HG02763 (cell line): ENCODE measurements around the gene SEMA3G.

Experiments used
- ATAC-seq: cut with Tn5 transposase; IDR thresholded peaks from one replicate; pipeline ENCODE4 v1.9.1; 2021; ENCODE audit warnings: mild to moderate bottlenecking, moderate library complexity; ENCODE audit not compliant: unreplicated experiment

Gene SEMA3G

DNA sequence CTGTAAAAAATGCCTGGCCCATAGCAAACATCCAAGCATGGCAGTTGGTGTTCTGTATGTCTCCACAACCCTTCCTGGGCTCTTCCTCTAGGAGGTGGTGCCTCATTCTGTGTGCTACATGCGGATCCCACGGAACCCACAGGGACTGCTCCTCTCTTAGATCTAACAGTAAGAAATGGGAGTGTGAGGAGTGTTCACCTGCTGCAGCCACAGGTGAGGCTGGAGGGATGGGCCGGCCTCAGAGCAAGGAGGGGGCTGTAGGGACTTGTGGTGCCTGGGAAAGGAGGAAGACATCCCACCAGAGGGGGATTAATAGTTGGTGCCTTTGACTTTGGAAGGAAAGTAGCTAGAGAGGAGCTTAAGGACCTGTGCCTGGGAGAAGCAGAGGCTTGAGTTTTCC is 22.2 kb downstream of the SEMA3G start:
- ATAC-seq = no peak

DNA sequence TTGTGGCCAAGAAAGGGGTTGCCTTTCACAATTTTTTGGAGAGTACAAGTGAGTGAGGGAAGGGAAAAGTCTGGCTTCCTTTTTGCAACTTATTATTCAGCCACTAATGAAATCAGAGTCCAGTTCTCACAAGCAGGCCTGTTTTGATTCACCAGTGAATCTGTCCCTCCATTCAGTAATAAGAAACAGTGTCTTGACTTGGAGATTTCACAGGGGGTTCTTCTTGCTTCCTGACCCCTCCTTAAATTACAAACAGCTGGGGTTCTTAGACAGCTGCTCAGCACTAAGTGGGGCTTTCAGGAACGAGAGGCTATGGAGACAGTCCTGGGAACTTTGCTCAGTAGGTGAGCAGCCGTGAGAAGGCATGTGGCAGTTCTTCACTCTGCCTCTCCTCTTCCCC is 24.5 kb downstream of the SEMA3G start:
- ATAC-seq = no peak

DNA sequence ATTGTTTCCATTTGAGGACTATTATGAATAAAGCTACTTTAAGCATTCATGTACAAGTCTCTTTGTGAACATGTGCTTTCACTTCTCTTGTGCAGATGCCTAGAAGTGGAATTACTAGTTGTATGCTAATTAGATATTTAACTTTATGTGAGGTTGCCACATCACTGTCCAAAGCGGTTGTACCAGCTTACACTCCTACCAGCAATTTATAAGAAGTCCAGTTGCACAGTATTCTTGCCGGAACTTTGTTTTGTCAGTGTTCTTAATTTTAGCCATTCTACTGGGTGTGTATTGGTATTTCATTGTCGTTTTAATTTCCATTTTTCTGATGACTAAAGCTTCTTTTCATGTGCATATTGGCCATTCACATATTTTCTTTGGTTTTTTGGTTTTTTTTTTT is 29.1 kb downstream of the SEMA3G start:
- no peak for ATAC-seq

DNA sequence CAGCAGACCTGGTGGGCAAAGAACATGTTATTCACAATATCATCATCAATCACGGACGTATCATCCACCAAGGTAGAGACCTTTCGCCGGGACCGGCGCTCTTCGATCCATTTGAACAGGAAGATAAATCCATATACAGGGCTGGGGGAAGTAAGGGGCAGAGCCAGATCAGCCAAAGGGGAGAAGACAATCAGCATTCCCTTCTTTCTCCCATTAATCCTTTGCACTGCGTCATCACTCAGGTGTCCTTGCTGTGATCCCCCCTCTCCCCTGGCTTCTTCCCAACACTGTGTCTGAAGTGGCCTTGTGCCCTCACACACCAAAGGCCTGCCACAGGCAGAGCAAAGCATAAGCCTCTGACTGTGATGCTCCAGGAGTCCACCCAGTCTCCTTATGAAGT is 36.4 kb downstream of the SEMA3G start:
- no peak for ATAC-seq

DNA sequence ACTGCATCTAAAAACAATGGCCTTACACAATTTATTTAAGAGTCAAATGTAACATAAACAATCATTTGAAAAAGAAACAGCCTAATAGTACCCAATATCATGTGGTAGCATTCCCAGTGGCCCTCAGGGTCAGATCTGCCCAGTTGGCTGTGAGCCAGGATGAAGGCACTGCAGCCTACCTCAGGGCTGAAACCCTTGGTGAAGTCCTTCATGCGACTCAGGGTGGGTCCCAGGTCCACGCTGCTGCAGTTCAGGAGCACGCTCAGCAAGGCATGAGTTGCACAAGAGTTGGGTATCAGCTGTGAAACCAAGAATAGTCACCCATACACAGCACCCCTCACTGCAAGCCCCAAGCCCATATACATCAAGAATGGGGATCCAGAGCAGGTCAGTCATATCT is 37.1 kb downstream of the SEMA3G start:
- no peak for ATAC-seq

DNA sequence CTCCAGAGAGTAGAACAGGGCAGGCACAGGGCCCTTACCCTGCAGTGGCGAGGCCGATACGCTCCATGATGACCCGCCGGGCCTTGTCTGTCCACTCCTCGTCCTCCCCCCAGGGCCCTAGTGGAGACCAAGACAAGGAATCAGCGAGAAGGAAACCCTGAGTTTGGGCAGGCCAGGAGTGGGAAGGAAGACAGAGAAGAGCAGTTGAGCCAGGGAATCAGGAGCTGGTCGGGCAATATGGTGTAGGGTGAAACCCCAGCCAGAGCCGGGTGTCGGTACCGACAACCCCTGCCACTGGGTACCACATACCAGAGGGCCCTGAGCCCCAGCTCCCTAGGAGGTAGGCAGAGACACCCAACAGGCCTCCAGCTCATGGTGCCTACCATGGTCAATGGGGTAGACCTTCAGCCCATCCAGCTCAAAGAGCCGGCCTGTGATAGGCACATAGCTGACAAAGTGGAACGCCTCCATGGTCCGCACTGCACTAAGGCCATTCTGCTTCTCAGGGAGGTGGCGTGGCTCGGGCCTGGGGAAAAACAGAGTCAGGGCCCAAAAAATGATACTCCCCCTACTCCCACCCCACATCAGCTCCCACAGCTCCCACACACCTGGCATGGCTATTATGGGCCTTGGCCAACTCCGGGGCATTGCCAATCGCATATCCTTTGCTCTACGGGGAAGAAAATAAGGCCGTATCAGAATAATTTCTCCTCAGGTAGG is 38.0 kb downstream of the SEMA3G start:
- no peak for ATAC-seq

DNA sequence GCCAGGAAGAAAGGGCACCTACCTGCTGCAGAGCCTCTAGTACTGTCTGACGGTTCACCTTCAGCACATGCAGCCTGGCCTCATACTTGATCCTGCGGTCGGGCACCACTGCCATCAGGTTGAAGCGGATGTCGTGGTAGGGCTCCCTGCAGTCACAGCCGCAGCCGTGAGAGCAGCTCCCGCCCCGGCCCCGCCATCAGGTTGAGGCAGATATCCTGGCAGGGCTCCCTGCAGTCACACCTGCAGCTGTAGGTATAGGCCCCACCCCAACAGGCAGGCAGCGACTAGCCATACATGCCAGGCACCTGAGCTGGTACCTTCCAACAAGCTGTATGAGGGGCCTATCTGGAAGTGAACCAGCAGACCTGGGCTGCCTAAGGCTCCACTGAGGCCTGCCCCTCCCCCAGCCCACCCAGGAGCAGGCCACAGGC is 38.7 kb downstream of the SEMA3G start:
- ATAC-seq = no peak

DNA sequence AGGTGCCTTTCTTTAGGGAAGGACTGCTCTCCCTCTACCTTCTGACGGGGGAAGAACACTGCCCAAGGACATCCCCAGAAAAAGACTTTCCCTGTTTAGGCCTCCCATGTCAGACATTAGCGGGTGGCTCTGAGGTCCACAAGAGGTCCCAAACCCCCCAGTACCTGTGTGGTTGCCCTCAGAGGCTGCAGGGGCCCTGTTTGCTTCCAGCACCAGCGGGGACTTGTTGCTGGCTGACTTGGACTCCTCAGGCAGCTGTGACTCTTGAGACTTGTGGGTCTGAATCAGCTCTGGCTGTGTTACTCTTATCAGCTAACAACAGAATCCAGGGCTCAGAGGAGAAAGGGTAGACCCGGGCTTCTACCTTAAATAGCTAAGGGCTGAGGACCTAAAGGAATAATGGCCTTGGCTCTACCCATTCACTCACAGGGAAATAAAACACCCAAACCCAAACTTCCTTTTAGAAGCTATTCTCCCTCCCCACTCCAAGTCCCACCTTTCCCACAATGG is 39.2 kb downstream of the SEMA3G start:
- ATAC-seq = no peak

DNA sequence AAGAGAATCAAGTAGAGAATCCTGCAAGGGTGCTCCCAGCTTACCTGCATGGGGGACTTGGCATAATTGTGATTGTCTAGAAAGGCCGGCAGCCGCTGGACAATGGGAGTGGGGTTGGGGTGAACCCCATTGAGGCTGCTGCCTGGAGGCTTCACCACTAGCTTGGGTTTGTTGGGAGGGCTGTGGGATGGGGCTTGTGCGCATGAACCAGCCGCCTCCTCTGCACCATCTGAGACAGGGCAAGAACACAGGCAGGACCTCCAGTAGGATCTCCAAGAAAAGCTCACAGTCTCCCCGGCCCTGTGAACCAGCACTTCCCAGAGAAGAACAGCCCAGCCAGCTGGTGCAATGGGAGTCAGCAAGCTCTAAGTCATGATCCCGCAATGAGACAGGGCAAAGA is 39.8 kb downstream of the SEMA3G start:
- no peak for ATAC-seq

DNA sequence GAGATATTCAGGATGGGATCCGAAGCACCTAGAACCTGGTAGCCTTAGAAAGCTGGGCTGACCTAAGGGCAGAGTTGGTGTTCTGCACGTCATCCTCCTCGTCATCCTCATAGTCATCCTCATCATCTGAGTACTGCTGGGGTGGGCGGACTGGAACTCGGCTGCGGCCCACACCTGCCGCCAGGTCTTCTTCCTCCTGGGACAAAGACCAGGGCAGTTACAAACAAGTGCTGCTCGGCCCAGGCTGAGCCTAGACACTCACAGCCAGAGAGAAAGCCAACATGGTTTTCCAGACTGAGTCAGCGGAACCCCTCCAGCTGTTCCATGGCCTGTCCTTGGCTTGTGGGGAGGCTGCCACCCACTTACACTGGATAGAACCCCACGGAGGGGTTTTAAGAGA is 40.5 kb downstream of the SEMA3G start:
- no peak for ATAC-seq

DNA sequence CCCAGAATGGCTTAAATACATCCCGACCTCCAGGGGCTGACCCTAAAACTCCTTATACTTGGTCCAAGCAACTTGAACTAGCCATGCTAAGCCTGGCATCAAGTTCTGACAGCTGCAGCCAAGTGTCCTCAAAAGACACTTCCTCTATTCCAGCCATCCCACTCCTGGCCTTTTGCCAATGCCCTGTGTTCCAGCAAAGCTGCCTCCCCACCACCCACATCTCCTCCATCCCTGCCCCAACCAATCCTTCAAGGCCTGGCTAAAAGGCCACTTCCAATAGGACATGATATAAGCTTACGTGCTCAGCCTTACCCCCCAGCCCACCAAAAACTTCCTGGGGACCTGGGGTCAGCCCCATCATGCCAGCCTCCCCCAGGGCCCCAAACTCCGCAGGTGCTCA is 40.9 kb downstream of the SEMA3G start:
- no peak for ATAC-seq

DNA sequence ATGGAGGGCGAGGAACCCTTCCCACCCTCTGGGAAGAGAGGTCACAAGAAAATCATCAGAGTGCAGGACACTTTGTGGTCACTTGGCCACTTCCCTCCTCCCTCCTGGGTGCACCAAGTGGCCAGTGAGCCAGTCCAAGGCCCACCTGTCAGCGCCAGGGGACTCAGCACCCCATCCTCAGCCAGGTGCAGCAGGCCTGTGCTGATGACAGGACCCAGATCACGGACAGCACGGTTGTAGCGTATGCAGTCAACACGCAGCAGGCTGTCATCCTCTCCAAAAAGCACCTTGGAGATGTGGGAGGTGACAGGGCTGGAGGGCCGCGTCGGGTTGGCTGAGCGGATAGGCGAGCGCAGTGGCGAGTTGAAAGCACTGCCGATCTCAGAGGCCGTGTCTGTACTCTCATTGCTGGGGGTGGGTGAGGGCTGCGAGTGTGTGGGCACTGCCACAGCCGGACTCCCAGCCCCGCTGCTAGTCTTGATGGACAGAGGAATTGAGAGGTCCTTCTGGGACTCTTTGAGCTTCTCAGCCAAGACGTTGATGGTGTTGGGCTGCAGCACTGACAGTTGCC is 41.5 kb downstream of the SEMA3G start:
- no peak for ATAC-seq

DNA sequence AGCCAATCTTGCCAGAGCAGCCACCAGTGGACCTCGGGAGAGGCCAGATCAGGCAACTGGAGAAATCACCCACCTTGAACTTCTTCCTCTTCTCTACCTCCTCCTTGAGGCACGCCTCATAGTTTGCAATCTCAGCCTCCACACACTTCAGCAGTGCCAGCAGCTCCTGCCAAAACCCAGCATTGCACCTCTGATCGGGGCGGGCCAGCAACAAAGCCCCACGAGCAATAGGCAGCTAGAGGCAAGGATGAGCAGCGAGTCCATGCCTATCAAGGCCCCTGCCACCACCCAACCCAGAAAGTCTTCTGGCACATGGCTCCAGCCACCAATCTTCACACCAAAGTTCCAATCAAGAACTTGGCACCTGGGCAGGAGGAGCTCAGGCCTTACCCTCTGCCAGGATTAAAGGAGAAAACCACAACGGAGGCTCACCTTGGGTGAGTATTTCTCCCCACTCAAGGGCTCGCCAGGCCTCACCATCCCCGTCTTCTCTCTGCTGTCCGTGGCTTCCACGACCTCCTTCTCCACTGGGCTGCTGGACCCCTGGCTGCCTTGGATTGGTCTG is 42.1 kb downstream of the SEMA3G start:
- no peak for ATAC-seq

DNA sequence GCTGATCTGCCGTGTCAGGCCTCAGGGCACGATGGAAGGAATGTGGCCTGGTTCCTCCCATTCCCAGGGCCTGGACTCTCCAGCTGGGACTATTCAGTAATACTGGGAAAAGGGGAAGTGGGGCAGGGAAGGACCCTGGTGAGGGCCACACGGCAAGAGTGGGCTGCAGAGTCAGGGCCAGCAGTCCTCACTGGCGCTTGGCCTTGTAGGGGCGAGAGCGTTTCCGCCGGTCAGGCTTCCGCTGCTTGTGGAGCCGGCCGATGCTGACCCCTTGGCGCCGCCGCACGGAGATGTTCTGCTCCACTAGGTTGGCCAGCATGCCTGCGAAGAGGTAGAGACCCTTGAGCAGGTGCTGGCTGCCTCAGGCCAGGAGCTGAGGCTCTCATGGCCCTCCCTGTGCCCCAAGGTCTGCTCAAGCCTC is 42.8 kb downstream of the SEMA3G start:
- ATAC-seq = no peak

DNA sequence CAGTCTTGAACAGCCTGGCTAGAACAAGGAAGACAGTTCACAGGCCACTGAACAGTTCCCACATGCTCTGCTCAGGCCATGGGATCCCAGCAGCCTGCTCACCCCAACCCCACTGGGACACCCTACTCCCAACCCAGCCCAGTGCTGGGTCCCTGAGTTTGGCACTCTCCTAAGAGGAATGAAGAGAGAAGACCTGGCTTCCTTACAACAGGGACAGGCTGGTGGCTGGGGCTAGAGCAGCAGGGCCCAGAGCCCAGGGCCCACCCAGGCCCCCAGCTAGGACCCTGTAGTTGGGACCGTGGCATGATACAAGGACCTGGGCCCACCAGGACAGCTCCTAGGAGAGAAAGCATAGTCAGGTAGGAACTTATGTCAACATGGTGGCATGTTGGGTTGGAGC is 43.4 kb downstream of the SEMA3G start:
- no peak for ATAC-seq

DNA sequence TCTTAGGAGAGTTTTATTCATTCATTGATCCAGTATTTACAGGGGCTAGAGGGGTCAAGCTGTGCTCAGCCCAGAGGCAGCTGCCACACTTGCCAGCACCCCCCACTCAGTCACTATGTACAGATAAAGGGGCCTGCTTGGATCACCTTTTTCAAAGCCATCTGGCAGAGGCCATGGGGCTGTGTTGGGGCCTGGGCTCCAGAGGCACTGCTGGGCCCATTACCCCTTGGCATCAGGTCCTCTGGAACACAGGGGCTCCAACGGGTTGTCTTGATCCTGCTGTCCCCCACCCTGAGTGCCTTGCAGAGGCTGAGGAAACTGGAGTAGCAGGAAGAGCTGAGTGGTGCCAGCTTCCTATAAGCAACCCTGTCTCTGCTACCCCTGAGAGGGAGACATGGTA is 43.9 kb downstream of the SEMA3G start:
- no peak for ATAC-seq

DNA sequence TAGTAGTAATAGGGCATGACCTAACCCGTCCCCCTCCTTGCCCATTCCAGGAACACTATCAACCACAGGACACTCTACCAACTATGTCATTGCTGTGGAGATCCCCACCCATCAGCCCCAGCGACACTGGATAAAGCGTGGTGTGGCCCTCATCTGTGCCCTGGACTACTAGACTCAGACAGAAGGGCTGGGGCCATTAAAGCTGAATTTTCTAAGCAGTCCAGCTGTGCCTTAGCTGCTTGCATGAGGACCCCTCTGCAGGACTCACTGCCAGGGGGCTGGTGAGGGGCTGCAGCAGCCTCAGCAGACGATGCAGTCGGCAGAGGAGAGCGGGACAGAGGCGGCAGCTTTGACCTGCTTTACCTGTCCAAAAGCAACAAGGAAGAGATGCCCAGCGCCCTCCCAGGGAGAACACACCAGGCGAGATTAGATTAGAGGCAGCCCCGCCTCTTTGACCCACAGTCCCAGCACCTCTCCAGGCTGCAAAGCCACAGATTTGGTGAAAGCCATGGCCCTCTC is 44.6 kb downstream of the SEMA3G start:
- ATAC-seq = no peak

DNA sequence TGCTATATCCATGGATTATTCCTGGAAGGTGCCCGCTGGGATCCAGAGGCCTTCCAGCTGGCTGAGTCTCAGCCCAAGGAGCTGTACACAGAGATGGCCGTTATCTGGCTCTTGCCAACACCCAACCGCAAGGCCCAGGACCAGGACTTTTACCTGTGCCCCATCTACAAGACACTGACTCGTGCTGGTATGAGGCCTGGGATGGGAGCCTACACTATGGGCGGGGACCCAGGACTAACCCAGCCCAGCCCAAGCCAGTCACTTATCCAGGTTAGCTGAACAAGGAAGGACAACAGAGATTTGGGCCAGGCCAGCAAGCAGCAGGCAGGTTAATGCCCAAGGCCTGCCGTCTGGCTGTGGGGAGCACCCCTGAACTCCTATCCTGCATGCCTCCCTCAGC is 45.3 kb downstream of the SEMA3G start:
- ATAC-seq = no peak

DNA sequence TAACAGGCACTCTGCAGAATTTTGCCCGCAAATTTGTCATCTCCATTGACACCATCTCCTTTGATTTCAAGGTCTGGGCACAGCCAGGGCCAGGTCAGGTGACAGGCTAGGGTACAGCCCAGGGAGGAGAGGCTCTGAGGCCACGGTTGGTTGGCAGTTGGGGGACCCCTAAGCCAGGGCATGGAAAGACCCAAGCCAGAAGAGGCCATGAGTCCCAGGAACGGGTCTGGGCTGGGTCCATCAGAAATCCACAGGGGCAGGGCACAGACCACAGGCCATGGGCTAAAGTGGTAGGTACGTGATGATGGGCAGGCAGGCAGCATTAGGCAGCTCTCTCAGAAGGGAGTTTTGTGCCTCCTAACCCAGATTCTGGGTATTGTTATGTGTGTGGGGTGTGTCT is 45.8 kb downstream of the SEMA3G start:
- ATAC-seq = no peak

DNA sequence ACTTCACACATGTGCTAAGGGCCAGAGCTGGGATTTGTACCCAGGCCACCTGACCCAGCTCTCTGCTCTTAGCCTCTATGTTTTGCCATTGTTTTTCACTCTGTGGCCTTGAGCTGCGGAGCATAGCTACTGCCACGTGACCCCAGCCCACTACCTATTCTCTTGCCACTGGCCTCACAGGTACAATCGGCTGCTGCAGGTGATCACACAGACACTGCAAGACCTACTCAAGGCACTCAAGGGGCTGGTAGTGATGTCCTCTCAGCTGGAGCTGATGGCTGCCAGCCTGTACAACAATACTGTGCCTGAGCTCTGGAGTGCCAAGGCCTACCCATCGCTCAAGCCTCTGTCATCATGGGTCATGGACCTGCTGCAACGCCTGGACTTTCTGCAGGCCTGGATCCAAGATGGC is 46.2 kb downstream of the SEMA3G start:
- no peak for ATAC-seq

DNA sequence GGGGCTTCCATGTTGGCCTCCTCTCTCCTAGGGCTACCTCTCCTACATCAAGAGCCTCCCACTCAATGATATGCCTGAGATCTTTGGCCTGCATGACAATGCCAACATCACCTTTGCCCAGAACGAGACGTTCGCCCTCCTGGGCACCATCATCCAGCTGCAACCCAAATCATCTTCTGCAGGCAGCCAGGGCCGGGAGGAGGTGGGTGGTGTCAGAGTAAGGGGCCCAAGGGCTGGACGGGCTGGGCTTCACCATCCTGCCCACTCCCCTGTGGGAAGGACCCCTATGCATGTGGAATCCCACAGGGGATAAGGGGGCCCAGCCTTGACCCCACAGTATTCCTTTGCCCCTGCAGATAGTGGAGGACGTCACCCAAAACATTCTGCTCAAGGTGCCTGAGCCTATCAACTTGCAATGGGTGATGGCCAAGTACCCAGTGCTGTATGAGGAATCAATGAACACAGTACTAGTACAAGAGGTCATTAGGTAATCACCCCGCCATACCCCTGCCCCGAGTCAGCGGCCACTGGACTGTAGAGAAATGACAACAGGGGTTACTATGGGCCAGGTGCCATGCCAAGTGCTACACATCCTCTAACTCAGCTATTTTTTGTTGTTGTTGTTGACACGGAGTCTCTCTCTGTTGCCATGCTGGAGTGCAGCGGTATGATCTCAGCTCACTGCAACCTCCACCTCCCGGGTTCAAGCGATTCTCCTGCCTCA is 47.1 kb downstream of the SEMA3G start:
- no peak for ATAC-seq
